NCI-H2029 treated with DMSO at 0.1 percent for 48 hours (cell line): ENCODE results near the gene EFTUD2.

Source experiments
- DNase-seq: peaks from one replicate; lab custom pipeline; 2025; lab: John Stamatoyannopoulos, UW

The EFTUD2 gene

DNA sequence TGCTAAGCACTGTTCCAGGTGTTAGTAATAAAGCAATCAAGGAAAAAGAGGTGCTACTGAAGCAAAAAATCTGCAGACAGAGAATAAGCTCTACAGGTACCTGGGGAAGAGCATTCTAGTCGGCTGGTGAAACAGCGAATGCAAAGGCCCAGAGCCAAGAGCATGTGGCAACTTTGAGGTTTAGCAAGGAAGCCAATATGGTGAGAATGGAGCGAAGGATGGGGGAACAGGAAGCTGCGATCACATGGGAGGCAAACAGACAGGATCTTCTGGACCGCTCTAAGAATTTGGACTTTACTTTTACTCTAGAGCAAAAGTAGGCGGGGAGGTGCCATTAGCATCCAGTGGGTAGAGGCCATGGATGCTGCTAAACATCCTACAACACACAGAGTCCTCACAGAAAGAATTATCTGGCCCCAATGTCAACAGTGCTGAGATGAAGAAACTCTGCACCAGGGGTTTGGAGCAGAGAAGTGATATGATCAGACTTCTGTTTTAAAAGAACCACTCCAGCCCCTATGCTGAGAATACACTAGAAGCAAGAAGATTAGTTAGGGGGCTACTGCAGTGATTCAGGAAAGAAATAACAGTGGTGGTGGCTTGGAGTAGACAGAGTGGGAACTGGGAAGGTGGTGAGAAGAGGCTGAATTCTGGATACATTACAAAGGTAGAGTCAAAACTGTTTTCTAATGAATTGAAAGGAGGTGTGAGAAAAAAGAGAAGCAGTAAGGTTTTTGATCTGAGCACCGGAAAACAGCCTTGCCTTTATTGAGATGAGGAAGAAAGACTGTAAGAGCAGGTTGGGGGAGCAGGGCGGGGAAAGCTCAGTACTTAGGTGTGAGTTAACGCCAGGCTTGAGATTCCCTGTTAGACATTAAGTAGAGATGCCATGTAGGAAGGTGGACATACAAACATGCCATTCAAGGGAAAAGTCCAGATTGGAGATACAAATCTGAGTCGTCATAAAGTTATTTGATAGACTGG is 11.0 kb downstream of the EFTUD2 start:
- no peak for DNase-seq

- DNase-seq = no peak
Observed at GRCh38 chr17:44887016-44887415, 12.2 kb downstream of the EFTUD2 start.

- DNase-seq = no peak
Observed at GRCh38 chr17:44884941-44885340, 14.3 kb downstream of the EFTUD2 start.

DNA sequence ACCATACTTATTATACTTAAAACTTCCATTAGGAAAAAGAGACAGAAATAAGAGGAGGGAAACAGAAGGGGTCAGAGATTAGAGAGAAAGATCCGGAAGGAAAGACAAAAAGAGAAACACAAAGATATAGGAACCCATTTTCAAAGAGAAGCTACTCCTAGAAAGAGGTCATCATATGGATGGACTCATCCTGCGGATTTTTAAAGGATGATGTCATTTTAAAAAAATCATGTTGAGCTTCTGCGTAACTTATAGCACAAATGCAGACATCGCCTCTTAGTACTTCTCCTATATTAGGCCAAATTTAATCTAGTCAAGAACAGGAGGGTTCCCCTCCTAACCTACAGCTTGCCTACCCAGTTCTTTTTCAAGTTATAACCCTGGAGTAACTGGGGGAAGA is 18.1 kb downstream of the EFTUD2 start:
- DNase-seq = no peak

DNA sequence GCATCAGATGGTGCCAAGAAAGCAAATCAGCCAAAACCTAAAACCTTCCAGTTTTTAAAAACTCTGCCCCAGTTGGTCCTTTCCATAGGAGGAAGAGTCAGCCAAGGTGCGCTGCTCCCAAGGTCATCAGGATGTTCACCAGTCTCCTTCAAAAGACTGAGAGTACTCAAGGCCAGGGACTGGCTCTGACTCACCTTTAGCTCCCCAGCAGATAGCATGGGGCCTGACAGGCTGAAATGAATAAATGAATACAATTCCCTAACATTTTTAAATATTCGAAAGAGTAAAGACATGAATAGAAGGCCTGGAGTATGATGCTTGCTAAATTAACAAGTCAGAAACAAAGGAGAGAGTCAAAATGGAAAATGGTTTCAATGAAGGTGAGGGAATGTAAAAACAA is 19.2 kb downstream of the EFTUD2 start:
- DNase-seq = no peak

DNA sequence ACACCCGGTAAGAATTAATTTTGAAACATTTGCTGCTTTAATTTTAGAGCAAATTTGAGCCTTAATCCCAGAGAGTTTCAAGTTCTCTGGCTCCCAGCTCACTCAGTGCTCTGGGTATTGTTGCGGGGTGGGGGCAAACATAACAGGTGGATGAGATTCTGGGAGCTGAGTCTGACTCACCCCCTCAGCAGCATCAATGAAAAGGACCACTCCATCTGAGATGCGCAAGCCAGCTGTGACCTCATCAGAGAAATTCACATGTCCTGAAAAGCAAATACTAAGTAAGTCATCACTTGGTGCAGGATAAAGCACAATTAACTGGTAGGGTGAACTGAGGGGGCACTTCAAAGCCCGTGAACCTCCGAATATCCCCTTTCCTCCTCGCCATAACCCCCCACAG is 19.9 kb downstream of the EFTUD2 start:
- no peak for DNase-seq

DNA sequence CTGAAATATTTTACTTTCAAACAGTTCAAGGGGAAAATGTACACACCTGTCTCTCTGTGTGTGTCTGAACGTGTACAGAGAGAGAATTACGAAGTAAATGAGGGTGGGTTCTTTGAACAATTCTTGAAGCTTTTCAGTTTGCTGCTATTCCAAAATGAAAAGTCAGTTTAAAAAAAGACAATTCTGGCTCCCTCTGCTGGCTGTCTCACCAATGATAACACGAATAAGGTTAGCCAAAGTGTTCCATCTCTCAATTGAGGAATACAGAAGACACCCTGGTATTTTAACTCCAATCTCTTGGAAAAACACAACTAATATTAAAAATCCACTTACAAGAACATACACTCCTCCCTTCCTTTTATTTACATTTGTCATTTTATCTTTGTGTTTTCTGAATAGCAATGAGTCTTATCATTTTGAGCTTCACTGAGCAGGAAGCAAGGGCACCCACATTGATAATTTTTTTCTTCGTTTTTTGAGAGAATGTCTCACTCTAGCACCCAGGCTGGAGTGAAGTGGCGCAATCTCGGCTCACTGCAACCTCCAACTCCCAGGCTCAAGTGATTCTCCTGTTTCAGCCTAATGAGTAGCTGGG is 20.5 kb downstream of the EFTUD2 start:
- DNase-seq = no peak

- no peak for DNase-seq
Observed at GRCh38 chr17:44877121-44877520, 22.1 kb downstream of the EFTUD2 start.

- no peak for DNase-seq
Observed at GRCh38 chr17:44875761-44876160, 23.5 kb downstream of the EFTUD2 start.

DNA sequence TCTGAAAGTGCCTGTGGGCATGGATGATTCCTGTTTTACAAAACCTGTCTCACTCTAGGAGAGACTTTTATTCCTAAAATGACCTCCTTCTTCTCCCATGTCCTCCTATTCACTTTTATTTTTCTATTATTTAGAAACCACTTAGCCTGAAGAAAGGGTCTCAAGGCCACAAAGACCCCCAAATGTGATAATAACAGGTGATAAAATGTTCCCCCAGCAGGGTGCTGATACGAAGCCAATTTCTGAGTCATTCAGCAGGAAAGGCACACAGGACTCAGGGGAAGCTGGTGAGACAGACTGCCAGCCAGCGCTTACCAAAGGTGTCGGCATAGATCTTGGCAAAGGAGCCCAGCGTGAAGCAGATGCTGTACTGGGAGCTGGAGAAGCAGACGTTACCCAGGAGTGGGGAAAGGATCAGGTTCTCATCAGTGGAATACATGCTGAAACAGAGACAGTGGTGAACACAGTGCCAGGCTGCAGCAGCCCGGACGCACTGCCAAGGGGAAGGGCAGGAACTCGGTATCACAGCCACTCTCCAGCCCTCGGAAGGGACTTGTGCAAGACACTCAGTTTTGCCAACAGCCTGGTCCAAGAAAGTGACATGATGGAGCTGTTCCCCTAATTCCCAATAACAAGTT is 27.0 kb downstream of the EFTUD2 start:
- DNase-seq = no peak

GRCh38 chr17:44871556-44871955 is 27.7 kb downstream of the EFTUD2 start:
- no peak for DNase-seq

DNA sequence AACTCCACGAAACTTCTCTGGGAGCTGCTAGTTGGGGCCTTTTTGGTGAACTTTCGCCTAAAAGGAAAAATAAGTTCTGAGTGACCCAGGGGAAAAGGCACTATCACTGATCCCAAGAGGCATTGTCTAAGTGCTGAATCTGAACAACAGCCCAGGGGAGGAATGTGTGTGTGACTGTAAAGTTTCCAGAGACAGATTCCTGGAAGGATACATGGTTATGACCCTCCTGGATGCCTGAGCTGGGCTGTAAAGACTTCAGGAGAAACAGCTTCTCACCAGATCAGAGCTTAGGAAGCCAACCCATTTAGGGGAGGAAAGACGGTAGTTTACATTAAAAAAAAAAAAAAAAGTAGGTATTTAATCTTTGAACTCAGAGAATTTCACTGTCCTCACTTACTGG is 31.4 kb downstream of the EFTUD2 start:
- no peak for DNase-seq

- DNase-seq = no peak
Observed at GRCh38 chr17:44865931-44866330, 33.3 kb downstream of the EFTUD2 start.

DNA sequence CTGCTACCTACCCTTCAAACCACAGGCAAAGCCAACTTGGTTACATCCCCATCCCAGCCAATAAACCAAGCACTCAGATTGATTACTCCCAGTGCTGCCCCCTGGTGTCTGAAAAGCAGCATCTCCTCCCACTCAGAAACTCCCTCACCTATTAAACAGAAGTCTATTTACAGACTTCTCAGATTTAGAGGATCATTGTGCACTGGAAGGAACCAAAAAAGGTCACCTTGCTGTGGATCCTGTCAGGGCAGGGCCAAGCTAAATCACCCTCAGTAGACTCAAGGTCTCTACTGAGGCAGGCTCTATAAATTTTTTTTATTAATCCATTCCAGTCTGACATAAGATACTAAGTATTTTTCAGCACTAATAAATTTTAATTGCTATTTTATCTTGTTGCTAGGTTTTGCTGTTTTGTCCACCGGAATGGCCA is 34.0 kb downstream of the EFTUD2 start:
- DNase-seq = peak; percentile 48

- no peak for DNase-seq
Observed at GRCh38 chr17:44864831-44865230, 34.4 kb downstream of the EFTUD2 start.

DNA sequence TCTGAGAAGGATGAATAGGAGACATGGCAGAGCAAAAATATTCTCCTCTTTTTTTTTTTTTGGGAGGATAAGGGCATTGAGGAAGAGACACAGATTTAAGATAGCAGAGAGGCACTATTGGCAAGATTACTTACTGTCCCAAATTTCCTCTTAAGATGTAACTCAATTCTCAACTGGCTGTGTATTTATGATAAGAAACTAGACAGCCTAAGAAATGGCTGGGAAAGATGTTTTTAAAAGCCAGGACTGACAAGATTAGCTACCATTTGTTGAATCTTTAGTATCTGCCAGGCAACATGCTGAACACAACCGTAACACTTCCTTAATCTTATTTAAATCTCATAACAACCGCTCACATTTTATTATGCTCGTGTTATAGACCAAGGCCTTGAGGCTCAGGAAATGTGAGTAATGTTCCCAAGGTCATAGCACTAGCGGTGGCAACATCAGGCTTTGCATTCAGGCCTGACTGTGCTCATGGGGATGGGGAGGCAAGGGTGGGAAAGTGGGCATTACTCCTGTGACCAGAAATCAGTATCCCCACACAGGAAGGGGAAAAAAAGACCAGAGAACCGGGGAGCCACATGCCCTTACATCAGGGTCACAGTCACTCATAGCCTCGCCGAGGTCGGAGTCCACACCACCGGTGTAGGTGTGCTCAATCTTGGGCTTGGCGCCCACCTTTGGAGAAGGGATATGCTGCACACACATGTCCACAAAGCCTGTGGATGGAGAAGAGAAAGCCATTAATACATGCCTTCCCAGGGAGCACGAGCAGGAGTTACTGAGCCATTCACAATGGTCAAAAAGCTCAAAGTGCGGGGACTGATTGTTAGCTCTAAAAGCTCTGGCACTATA is 36.0 kb downstream of the EFTUD2 start:
- DNase-seq = no peak

DNA sequence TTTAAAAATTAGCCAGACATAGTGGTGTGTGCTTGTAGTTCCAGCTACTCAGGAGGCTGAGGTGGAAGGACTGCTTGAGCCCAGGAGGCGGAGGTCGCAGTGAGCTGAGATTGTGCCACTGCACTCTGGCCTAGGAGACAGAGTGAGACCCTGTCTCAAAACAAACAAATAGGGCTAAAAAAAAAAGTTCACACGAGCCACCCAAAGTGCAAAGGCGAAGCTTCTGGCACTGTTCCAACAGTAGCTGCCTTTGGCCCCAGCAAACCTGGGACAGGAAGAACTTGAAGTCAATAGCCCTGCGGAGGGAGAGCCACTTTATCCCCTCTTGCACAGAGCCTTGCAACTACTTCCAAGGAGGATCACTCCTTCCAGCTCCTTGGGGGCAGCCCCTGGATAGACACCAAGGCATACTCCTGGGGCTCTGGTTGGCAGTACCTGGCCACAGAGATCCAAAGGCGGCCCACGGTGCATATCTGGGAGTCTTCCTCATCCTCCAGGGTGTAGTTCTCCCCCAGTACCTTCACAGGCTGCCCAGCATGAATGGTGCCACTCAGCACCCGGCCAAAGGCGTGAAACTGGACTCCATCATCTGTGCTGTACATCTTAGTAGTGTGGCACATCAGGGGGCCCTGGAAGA is 36.8 kb downstream of the EFTUD2 start:
- DNase-seq = no peak

- no peak for DNase-seq
Observed at GRCh38 chr17:44859701-44860100, 39.5 kb downstream of the EFTUD2 start.

DNA sequence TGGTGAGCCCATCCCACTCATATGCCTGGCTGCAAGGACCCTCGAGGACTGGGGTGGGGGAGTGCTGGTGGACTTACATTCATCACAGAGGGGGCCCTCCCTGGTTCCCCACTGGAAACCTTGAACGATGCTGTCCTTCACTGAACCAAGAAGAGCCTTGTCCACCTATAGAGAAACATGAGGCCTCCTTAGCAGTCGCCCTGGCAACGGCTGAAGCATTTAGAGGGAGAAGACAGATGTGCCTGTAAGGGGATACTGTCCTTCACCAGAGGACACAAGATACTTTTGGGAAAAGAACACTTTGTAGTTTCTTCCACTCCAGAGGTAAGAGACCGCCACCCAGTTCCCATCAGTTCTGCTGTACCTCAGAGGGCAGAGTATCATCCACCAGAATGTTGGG is 45.1 kb downstream of the EFTUD2 start:
- no peak for DNase-seq

GRCh38 chr17:44850612-44851011 is 48.6 kb downstream of the EFTUD2 start:
- no peak for DNase-seq

DNA sequence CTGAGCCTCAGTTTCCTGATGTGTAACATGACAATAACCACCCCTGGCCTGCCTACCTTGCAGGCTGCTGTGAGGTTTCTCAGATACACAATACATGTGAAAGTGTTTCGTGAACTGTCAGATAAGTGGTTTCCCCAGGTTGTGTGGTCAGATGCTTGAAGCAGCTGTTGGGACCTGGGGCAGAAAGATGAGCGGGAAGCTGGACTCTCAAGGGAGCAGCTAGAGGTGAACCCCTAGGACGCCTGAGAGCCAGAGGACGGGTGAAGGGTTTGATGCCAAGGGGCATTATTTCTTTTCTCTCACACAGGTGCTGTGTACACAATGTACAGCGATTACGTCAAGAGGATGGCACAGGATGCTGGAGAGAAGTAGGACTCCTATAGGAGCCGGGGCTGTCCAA is 49.2 kb downstream of the EFTUD2 start:
- no peak for DNase-seq
